HCT116 (cell line): ENCODE data around the gene FSTL4. TPM values are rescaled to one million over a fixed set of nuclear protein-coding genes. Genes with fewer than 3 reads are reported as not detected.

Source experiments
- ATAC-seq: fragments of 200-7000 bp; cut with Tn5 transposase; 2 replicates; pipeline ENCODE4 v1.9.1; 2020; ENCODE audit warnings: mild to moderate bottlenecking, moderate library complexity
- BruUV-seq: library from RNA; stranded (reverse); fragments of 400-500 nt; replicated peaks from 2 replicates; lab custom pipeline; 2021; lab: Mats Ljungman, UMichigan
- CTCF ChIA-PET: fragments of 300-600 bp; sonication (Branson Sonifier 250); formaldehyde crosslinking; loops from one replicate; lab custom pipeline; 2021; ENCODE audit warnings: antibody characterized with exemption; lab: Charles Lee
- POLR2A ChIA-PET: fragments of 300-600, 350-600 bp; sonication (Branson Sonifier 250); formaldehyde crosslinking; loops from one replicate; lab custom pipeline; 2021; ENCODE audit warnings: antibody characterized with exemption; lab: Charles Lee
- RAD21 ChIA-PET, 2 experiments: fragments of 300-600 bp; sonication (Branson Sonifier 250); formaldehyde crosslinking; loops; one replicate each; lab custom pipeline; 2023; ENCODE audit warnings: low total read pairs in 2 of 2; ENCODE audit not compliant: uncharacterized antibody in 2 of 2, unreplicated experiment in 2 of 2, low non-redundant PET in 1 of 2; lab: Charles Lee
- DNase-seq: peaks from one replicate; pipeline ENCODE4 v3.0.0-alpha.2; 2010; ENCODE audit warnings: low read depth, low spot score
- H2AFZ ChIP-seq: fragments of 200-600 bp; shearing (Covaris generic), sonication (generic); 2 replicates; pipeline ENCODE4 v1.6.1; 2017; ENCODE audit warnings: low read depth, mixed run types, mixed read lengths, antibody characterized with exemption, low read length; ENCODE audit not compliant: poor library complexity, severe bottlenecking
- H3K27ac ChIP-seq: 2 replicates; pipeline ENCODE4 v1.5.1; 2012; ENCODE audit warnings: low read depth, low read length
- H3K27me3 ChIP-seq: fragments of 200-600 bp; sonication (generic); 2 replicates; pipeline ENCODE4 v1.6.1; 2016; ENCODE audit warnings: mixed run types, low read length, mixed read lengths; ENCODE audit not compliant: insufficient read depth
- H3K36me3 ChIP-seq, 2 experiments: fragments of 200-500 bp in 1 of 2; fragments of 200-600 bp in 1 of 2; sonication (Bioruptor generic) in 1 of 2; sonication (generic) in 1 of 2; 2 replicates each; pipeline versions ENCODE4 v1.5.1 to v1.6.1; 2014 to 2016; ENCODE audit warnings: low read length in 2 of 2, inconsistent platforms in 1 of 2, mixed read lengths in 1 of 2, mixed run types in 1 of 2; ENCODE audit not compliant: insufficient read depth in 2 of 2, control insufficient read depth in 1 of 2
- H3K4me1 ChIP-seq, 2 experiments: fragments of 200-600 bp in 1 of 2; sonication (generic) in 1 of 2; 2 replicates each; pipeline versions ENCODE4 v1.5.1 to v1.6.1; 2012 to 2017; ENCODE audit warnings: low read length in 2 of 2, inconsistent platforms in 1 of 2, mild to moderate bottlenecking in 1 of 2, mixed read lengths in 1 of 2, mixed run types in 1 of 2, moderate library complexity in 1 of 2; ENCODE audit not compliant: insufficient read depth in 2 of 2, control insufficient read depth in 1 of 2
- H3K4me2 ChIP-seq: fragments of 200-600 bp; sonication (generic); 2 replicates; pipeline ENCODE4 v1.6.1; 2017; ENCODE audit warnings: mixed run types, low read length, mixed read lengths
- H3K4me3 ChIP-seq, 2 experiments: fragments of 200-600 bp in 1 of 2; sonication (generic) in 1 of 2; replicated peaks in 1 of 2; 2 replicates each; pipeline ENCODE4 v1.5.1; 2011 to 2016; ENCODE audit warnings: low read length in 2 of 2, control low read depth in 1 of 2, low read depth in 1 of 2, mild to moderate bottlenecking in 1 of 2, mixed read lengths in 1 of 2, mixed run types in 1 of 2
- H3K79me2 ChIP-seq: fragments of 200-600 bp; sonication (generic); 2 replicates; pipeline ENCODE4 v1.6.1; 2017; ENCODE audit warnings: mild to moderate bottlenecking, mixed run types, low read length, moderate library complexity, mixed read lengths; ENCODE audit not compliant: insufficient read depth
- H3K9ac ChIP-seq: fragments of 200-600 bp; sonication (generic); 2 replicates; pipeline ENCODE4 v1.6.1; 2016; ENCODE audit warnings: low read length, mixed read lengths
- H3K9me2 ChIP-seq: fragments of 200-600 bp; sonication (generic), shearing (Covaris generic); 2 replicates; pipeline ENCODE4 v1.6.1; 2017; ENCODE audit warnings: mixed run types, mild to moderate bottlenecking, moderate library complexity; ENCODE audit not compliant: insufficient read depth
- H3K9me3 ChIP-seq, 2 experiments: fragments of 200-500 bp in 1 of 2; fragments of 200-600 bp in 1 of 2; sonication (Bioruptor generic) in 1 of 2; sonication (generic) in 1 of 2; 2 replicates each; pipeline ENCODE4 v1.6.1; 2014 to 2017; ENCODE audit warnings: low read length in 2 of 2, mixed read lengths in 2 of 2, inconsistent platforms in 1 of 2, low read depth in 1 of 2, mild to moderate bottlenecking in 1 of 2, mixed run types in 1 of 2, moderate library complexity in 1 of 2; ENCODE audit not compliant: control insufficient read depth in 1 of 2, insufficient read depth in 1 of 2
- H4K20me1 ChIP-seq: fragments of 200-600 bp; sonication (generic), shearing (Covaris generic); 2 replicates; pipeline ENCODE4 v1.6.1; 2017; ENCODE audit warnings: mixed run types, mild to moderate bottlenecking, moderate library complexity; ENCODE audit not compliant: insufficient read depth
- CBX3 ChIP-seq: IDR thresholded peaks from 2 replicates; pipeline ENCODE4 v1.6.1; 2012; ENCODE audit warnings: low read depth
- CEBPB ChIP-seq: IDR thresholded peaks from 2 replicates; pipeline ENCODE4 v1.6.1; 2012; ENCODE audit warnings: low read depth
- CTCF ChIP-seq, 3 experiments: fragments of 200-600 bp in 1 of 3; sonication (generic) in 1 of 3; IDR thresholded peaks in 2 of 3; conservative IDR thresholded peaks in 1 of 3; 2 replicates each; pipeline ENCODE4 v1.5.1; 2012 to 2017; ENCODE audit warnings: low read depth in 2 of 3, low read length in 2 of 3, antibody characterized with exemption in 1 of 3, borderline replicate concordance in 1 of 3, control low read depth in 1 of 3, mild to moderate bottlenecking in 1 of 3, mixed read lengths in 1 of 3, mixed run types in 1 of 3, moderate library complexity in 1 of 3; ENCODE audit not compliant: insufficient read depth in 1 of 3
- EGR1 ChIP-seq: IDR thresholded peaks from 2 replicates; pipeline ENCODE4 v1.6.1; 2012; ENCODE audit warnings: low read depth
- ELF1 ChIP-seq: IDR thresholded peaks from 2 replicates; pipeline ENCODE4 v1.6.1; 2012; ENCODE audit warnings: low read depth, borderline replicate concordance
- EZH2 ChIP-seq: fragments of 200-600 bp; sonication (generic); IDR thresholded peaks from 2 replicates; pipeline ENCODE4 v1.6.1; 2017; ENCODE audit warnings: antibody characterized with exemption, mixed run types
- EZH2phosphoT487 ChIP-seq: fragments of 200-600 bp; IDR thresholded peaks from 2 replicates; pipeline ENCODE4 v1.6.1; 2018; ENCODE audit warnings: antibody characterized with exemption, borderline replicate concordance
- FOSL1 ChIP-seq: IDR thresholded peaks from 2 replicates; pipeline ENCODE4 v1.6.1; 2012; ENCODE audit warnings: low read depth
- JUND ChIP-seq: IDR thresholded peaks from 2 replicates; pipeline ENCODE4 v1.6.1; 2012
- POLR2A ChIP-seq: IDR thresholded peaks from 2 replicates; pipeline ENCODE4 v1.7.0; 2011; ENCODE audit warnings: borderline replicate concordance; ENCODE audit not compliant: insufficient read depth, insufficient read length; ENCODE audit errors: extremely low read depth
- SIN3A ChIP-seq: IDR thresholded peaks from 2 replicates; pipeline ENCODE4 v1.6.1; 2012; ENCODE audit warnings: low read depth
- SP1 ChIP-seq: IDR thresholded peaks from 2 replicates; pipeline ENCODE4 v1.6.1; 2012; ENCODE audit warnings: low read depth
- SRF ChIP-seq: IDR thresholded peaks from 2 replicates; pipeline ENCODE4 v1.6.1; 2012; ENCODE audit warnings: low read depth
- YY1 ChIP-seq: IDR thresholded peaks from 2 replicates; pipeline ENCODE4 v1.6.1; 2011; ENCODE audit warnings: low read length, low read depth, moderate library complexity, mild to moderate bottlenecking; ENCODE audit not compliant: insufficient replicate concordance; ENCODE audit errors: extremely low read depth
- ZFX ChIP-seq: fragments of 450-650 bp; IDR thresholded peaks from 2 replicates; pipeline ENCODE4 v1.6.1; 2017
- intact Hi-C: fragments of 100-400 bp; cut with micrococcal nuclease; formaldehyde crosslinking; loops from 2 replicates; pipeline ENCODE4 v1.10.0; 2022
- total RNA-seq: library from RNA; stranded (reverse); gene quantifications from one replicate; pipeline ENCODE4 v1.2.1, GENCODE V29; 2021; ENCODE audit not compliant: unreplicated experiment
- TF ChIP-seq, protein P1 (sequence below): IDR thresholded peaks from 2 replicates; pipeline ENCODE4 v1.6.1; 2012; ENCODE audit warnings: low read depth
- TF ChIP-seq, protein P2 (sequence below): IDR thresholded peaks from 2 replicates; pipeline ENCODE4 v1.6.1; 2012
- TF ChIP-seq, protein P3 (sequence below): IDR thresholded peaks from 2 replicates; pipeline ENCODE4 v1.6.1; 2012

The FSTL4 gene
- total RNA-seq, 1 experiment from 2014 or later: 0.37 TPM

GRCh38 chr5:133494923-133495246 lies 117.5 kb downstream of the FSTL4 start:
- Histone ChIP-seq H3K4me3 (no peak overlapping the region), H3K36me3 (no peaks in the 10 kb centered on the region), H3K9ac (no peak overlapping the region), H3K4me2 (no peak overlapping the region), H3K27me3 (no peaks in the 10 kb centered on the region; the same call in 1 of the 2 replicates), H3K27ac (no peak overlapping the region), H2AFZ (no peak overlapping the region), H4K20me1 (no peaks in the 10 kb centered on the region), H3K9me2 (no peaks in the 10 kb centered on the region), H3K4me1 (no peaks in the 10 kb centered on the region), H3K79me2 (no peaks in the 10 kb centered on the region), H3K9me3 (no peaks in the 10 kb centered on the region)
- ATAC-seq: no peak
- intact Hi-C loops: no loop called here
- ChIA-PET RAD21 (no interaction called here), POLR2A (no interaction called here), CTCF (no interaction called here)
- no peak for TF ChIP-seq FOSL1
- no peak for TF ChIP-seq ZFX
- no peak for TF ChIP-seq JUND
- no peak for TF ChIP-seq SRF
- TF ChIP-seq SIN3A: no peak
- no peak for TF ChIP-seq YY1
- TF ChIP-seq, protein P1, sequence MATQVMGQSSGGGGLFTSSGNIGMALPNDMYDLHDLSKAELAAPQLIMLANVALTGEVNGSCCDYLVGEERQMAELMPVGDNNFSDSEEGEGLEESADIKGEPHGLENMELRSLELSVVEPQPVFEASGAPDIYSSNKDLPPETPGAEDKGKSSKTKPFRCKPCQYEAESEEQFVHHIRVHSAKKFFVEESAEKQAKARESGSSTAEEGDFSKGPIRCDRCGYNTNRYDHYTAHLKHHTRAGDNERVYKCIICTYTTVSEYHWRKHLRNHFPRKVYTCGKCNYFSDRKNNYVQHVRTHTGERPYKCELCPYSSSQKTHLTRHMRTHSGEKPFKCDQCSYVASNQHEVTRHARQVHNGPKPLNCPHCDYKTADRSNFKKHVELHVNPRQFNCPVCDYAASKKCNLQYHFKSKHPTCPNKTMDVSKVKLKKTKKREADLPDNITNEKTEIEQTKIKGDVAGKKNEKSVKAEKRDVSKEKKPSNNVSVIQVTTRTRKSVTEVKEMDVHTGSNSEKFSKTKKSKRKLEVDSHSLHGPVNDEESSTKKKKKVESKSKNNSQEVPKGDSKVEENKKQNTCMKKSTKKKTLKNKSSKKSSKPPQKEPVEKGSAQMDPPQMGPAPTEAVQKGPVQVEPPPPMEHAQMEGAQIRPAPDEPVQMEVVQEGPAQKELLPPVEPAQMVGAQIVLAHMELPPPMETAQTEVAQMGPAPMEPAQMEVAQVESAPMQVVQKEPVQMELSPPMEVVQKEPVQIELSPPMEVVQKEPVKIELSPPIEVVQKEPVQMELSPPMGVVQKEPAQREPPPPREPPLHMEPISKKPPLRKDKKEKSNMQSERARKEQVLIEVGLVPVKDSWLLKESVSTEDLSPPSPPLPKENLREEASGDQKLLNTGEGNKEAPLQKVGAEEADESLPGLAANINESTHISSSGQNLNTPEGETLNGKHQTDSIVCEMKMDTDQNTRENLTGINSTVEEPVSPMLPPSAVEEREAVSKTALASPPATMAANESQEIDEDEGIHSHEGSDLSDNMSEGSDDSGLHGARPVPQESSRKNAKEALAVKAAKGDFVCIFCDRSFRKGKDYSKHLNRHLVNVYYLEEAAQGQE: no peak
- no peak for TF ChIP-seq CTCF (IDR thresholded peaks at IDR 0.05 in 2 of 3, conservative IDR thresholded peaks at IDR 0.05 in 1 of 3; ENCODE audit: borderline replicate concordance in 1 of 3, insufficient read depth in 1 of 3, low read depth in 2 of 3, low read length in 2 of 3)
- TF ChIP-seq CEBPB: no peak
- TF ChIP-seq EGR1: no peak
- TF ChIP-seq CBX3: no peak
- TF ChIP-seq, protein P2, sequence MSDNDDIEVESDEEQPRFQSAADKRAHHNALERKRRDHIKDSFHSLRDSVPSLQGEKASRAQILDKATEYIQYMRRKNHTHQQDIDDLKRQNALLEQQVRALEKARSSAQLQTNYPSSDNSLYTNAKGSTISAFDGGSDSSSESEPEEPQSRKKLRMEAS: no peak
- no peak for TF ChIP-seq EZH2
- TF ChIP-seq POLR2A: no peak
- TF ChIP-seq, protein P3, sequence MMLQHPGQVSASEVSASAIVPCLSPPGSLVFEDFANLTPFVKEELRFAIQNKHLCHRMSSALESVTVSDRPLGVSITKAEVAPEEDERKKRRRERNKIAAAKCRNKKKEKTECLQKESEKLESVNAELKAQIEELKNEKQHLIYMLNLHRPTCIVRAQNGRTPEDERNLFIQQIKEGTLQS: no peak
- TF ChIP-seq SP1: no peak
- no peak for TF ChIP-seq ELF1
- TF ChIP-seq EZH2phosphoT487: no peak
- no TSS peak for BruUV-seq
- no peak for DNase-seq
